Muscle of leg (tissue), 11 donors: ENCODE results near the gene SLC9A2. TPM values are rescaled to one million over a fixed set of nuclear protein-coding genes. Genes with fewer than 3 reads are reported as not detected.

Experiments used
- DNase-seq: peaks from one replicate; pipeline ENCODE4 v3.0.0; 2013
- H3K27ac ChIP-seq: one replicate; pipeline ENCODE4 v1.5.1; 2013; ENCODE audit warnings: mild to moderate bottlenecking, low read length, control low read depth
- H3K27me3 ChIP-seq: one replicate; pipeline ENCODE4 v1.6.1; 2013; ENCODE audit warnings: low read length; ENCODE audit not compliant: control insufficient read depth, insufficient read depth
- H3K36me3 ChIP-seq: one replicate; pipeline ENCODE4 v1.6.1; 2013; ENCODE audit warnings: low read length; ENCODE audit not compliant: control insufficient read depth, insufficient read depth
- H3K4me1 ChIP-seq: one replicate; pipeline ENCODE4 v1.6.1; 2013; ENCODE audit warnings: low read length; ENCODE audit not compliant: control insufficient read depth, insufficient read depth
- H3K4me3 ChIP-seq: one replicate; pipeline ENCODE4 v1.5.1; 2013; ENCODE audit warnings: low read length, control low read depth
- H3K9me3 ChIP-seq: replicated peaks from 2 replicates; pipeline ENCODE4 v1.6.1; 2013; ENCODE audit warnings: low read depth, low read length; ENCODE audit not compliant: control insufficient read depth
- WGBS: methylation state at CpG from one replicate; pipeline ENCODE4 v1.1.5; 2013; ENCODE audit warnings: missing lambda C conversion rate; ENCODE audit not compliant: insufficient coverage; 5-methylcytosine and 5-hydroxymethylcytosine counted together
- polyA plus RNA-seq, 8 donors: library from polyadenylated mRNA; unstranded; fragments of 120-200 nt; gene quantifications; one replicate each; pipeline versions ENCODE4 v1.2.1 to v1.2.3, GENCODE V29; 2013; ENCODE audit warnings: inconsistent platforms in 1 of 8, low replicate concordance in 1 of 8; ENCODE audit not compliant: insufficient read length in 8 of 8, insufficient read depth in 1 of 8
- total RNA-seq: library from RNA; stranded (reverse); fragments of 120-200 nt; gene quantifications from one replicate; pipeline ENCODE4 v1.2.4, GENCODE V29; 2013

Gene SLC9A2
- total and polyA plus RNA-seq, 9 donors: 0.34 to 2.9 (median 1.2) TPM

- Histone ChIP-seq H3K9me3 (no peaks in the 10 kb centered on the region), H3K4me3 (no peak overlapping the region), H3K27me3 (peaks cover 29% of the 10 kb centered on the region), H3K27ac (no peak overlapping the region), H3K36me3 (no peaks in the 10 kb centered on the region), H3K4me1 (peaks cover 15% of the 10 kb centered on the region)
- peak; percentile 64 for DNase-seq
- no CpG with 5 or more reads among the region's 5 CpGs for WGBS
These were observed 3.5 kb upstream of the SLC9A2 start for GRCh38 chr2:102615620-102616436.

- no peaks in the 10 kb centered on the region for H3K9me3 ChIP-seq
- WGBS: 1% methylated on average over 55 of the region's 59 CpGs
- H3K36me3 ChIP-seq: no peaks in the 10 kb centered on the region
- peak; percentile 36 for DNase-seq
- peaks cover 15% of the 10 kb centered on the region for H3K4me1 ChIP-seq
- H3K27me3 ChIP-seq: peaks cover 36% of the 10 kb centered on the region
- H3K27ac ChIP-seq: no peak overlapping the region
- H3K4me3 ChIP-seq: peak overlapping the region; percentile 38
These were observed 620 bp upstream of the SLC9A2 start for GRCh38 chr2:102618452-102619413.

DNA sequence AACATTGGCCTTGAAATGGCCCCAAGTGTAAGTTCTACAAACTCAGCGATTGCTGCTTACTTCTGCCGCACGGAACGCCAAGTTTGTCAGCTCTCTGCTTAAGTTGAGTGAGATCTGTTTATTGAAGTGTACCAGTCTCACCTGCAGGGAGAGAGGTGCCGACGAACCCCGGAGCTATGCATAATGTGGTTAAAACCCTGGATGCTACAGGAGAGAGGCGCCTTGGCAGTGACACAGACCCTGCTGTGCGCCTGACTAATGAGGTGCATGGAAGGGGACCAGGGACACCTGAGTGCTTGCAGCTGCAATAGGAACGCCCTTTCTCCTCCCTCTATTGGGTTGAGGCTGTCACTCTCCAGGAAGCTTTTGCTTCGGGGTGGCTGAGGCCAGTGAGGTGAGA lies 979 bp downstream of the SLC9A2 start:
- Histone ChIP-seq H3K9me3 (no peaks in the 10 kb centered on the region), H3K4me3 (no peak overlapping the region), H3K36me3 (no peaks in the 10 kb centered on the region), H3K4me1 (peaks cover 15% of the 10 kb centered on the region), H3K27me3 (peaks cover 36% of the 10 kb centered on the region), H3K27ac (no peak overlapping the region)
- no peak for DNase-seq
- WGBS: 44% methylated on average over 8 of the region's 11 CpGs

DNA sequence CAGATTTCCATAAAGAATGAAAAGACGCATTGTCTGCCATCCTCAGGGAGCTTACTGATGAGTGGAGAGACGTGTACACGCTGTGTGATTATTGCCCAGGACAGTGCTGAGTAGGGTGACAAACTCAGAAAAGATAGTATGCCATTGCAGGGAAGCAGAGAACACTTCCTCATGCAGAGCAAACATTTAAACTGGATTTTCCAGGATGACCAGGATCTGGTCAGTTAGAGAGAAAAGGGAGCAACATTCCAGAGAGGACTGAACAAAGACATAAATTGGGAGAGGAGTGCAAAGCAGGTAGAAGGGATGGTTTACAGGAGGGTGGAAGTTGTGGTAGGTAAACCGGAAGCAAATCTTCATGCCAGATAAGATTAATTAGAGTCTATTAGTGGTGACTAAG lies 2.3 kb downstream of the SLC9A2 start:
- 45% methylated on average over 3 of the region's 4 CpGs for WGBS
- no peak overlapping the region for H3K27ac ChIP-seq
- H3K36me3 ChIP-seq: no peaks in the 10 kb centered on the region
- no peaks in the 10 kb centered on the region for H3K9me3 ChIP-seq
- peaks cover 36% of the 10 kb centered on the region for H3K27me3 ChIP-seq
- H3K4me1 ChIP-seq: peaks cover 15% of the 10 kb centered on the region
- H3K4me3 ChIP-seq: no peak overlapping the region
- DNase-seq: no peak

DNA sequence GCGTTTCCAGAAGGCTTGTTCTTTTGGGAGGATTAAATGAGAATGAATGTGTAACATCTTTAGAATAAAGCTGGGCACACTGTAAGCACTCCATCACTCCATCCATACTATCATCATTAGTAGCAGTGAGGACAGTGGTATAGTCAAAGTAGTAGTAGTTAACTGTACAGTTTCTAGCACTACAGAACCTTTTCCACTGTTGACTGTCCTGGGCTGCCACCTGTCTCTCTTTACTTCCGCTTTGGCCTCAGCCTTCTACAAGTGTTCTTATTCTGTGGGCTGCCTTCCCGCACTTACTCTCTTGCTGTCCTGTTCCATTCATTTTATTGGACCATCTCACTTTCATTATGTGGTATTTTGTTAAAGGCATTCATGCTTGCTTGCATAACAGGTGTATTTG lies 3.3 kb downstream of the SLC9A2 start:
- H3K4me3 ChIP-seq: no peak overlapping the region
- no peaks in the 10 kb centered on the region for H3K9me3 ChIP-seq
- H3K36me3 ChIP-seq: no peaks in the 10 kb centered on the region
- WGBS: no CpG with 5 or more reads among the region's 3 CpGs
- H3K27me3 ChIP-seq: peaks cover 31% of the 10 kb centered on the region
- peaks cover 15% of the 10 kb centered on the region for H3K4me1 ChIP-seq
- no peak for DNase-seq
- H3K27ac ChIP-seq: no peak overlapping the region

DNA sequence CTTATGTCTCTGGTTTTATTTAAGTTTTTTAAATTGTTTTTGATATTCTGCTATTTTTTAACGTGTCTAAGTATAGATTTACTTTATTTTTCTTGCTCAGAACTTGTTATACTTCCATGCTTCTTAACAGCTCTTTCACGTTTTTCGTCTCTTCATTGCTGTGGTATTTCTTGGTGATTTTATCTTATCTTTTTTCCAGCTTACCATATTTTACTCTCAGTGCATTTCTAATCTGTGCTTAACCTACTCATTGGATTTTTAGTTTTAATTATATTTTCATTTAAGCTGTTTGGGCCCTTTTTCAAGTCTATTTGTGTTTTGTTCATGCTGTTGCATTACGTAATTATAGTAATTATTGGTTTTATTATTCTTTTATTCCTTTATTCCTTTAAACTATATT lies 11.1 kb downstream of the SLC9A2 start:
- Histone ChIP-seq H3K27ac (no peak overlapping the region), H3K4me3 (no peak overlapping the region), H3K4me1 (no peaks in the 10 kb centered on the region), H3K27me3 (no peaks in the 10 kb centered on the region), H3K9me3 (no peaks in the 10 kb centered on the region), H3K36me3 (no peaks in the 10 kb centered on the region)
- DNase-seq: no peak
- WGBS: no CpG with 5 or more reads among the region's 4 CpGs

GRCh38 chr2:102632380-102633175 lies 13.2 kb downstream of the SLC9A2 start:
- DNase-seq: no peak

GRCh38 chr2:102634831-102635241 lies 15.5 kb downstream of the SLC9A2 start:
- DNase-seq: no peak
- Histone ChIP-seq H3K36me3 (no peaks in the 10 kb centered on the region), H3K4me1 (no peaks in the 10 kb centered on the region), H3K27ac (no peak overlapping the region), H3K27me3 (no peaks in the 10 kb centered on the region), H3K4me3 (no peak overlapping the region), H3K9me3 (no peaks in the 10 kb centered on the region)
- WGBS: 87% methylated on average over 3 of the region's 6 CpGs

More at GRCh38 chr2:102632380-102633175, 13.2 kb downstream of the SLC9A2 start:
- H3K9me3 ChIP-seq: no peaks in the 10 kb centered on the region
- H3K27ac ChIP-seq: no peak overlapping the region
- no peak overlapping the region for H3K4me3 ChIP-seq
- no peaks in the 10 kb centered on the region for H3K27me3 ChIP-seq
- WGBS: no CpG with 5 or more reads among the region's 4 CpGs
- H3K36me3 ChIP-seq: no peaks in the 10 kb centered on the region
- H3K4me1 ChIP-seq: no peaks in the 10 kb centered on the region

GRCh38 chr2:102635317-102635716 lies 16.0 kb downstream of the SLC9A2 start:
- Histone ChIP-seq H3K4me1 (no peaks in the 10 kb centered on the region), H3K27ac (no peak overlapping the region), H3K4me3 (no peak overlapping the region), H3K27me3 (no peaks in the 10 kb centered on the region), H3K9me3 (no peaks in the 10 kb centered on the region), H3K36me3 (no peaks in the 10 kb centered on the region)
- WGBS: 96% methylated on average over 3 of the region's 7 CpGs
- no peak for DNase-seq
